ENCODE data around the gene ERMP1. TPM values are rescaled to one million over a fixed set of nuclear protein-coding genes. Genes with fewer than 3 reads are reported as not detected.

Gene ERMP1
- total RNA-seq, 4 donors from 2014 or later = 7.3 to 10.0 (median 9.4) TPM

GRCh38 chr9:5818424-5819142, 14.3 kb downstream of the ERMP1 start:
- peaks cover 0 to 44% (median 17%) of the 10 kb centered on the region in 4 donors for H3K36me3 ChIP-seq
- no peaks in the 10 kb centered on the region for H3K9me3 ChIP-seq
- no peak for DNase-seq (ENCODE audit: extremely low spot score)
- intact Hi-C loops (cut with DNase I) = no loop called here
- H3K27ac ChIP-seq (replicated peaks in 1 of 4) = no peak overlapping the region
- H3K27me3 ChIP-seq = no peaks in the 10 kb centered on the region
- 93% methylated on average over 2 of the region's 2 CpGs for WGBS
- H3K4me1 ChIP-seq = no peaks in the 10 kb centered on the region
- no peak overlapping the region for H3K4me3 ChIP-seq
- TF ChIP-seq POLR2AphosphoS5 (IDR thresholded peaks at IDR 0.05) (no peak), POLR2A (IDR thresholded peaks at IDR 0.05; ENCODE audit: low read depth) (no peak), EP300 (IDR thresholded peaks at IDR 0.05) (no peak), CTCF (IDR thresholded peaks at IDR 0.05) (no peak)

GRCh38 chr9:5817862-5818261, 15.1 kb downstream of the ERMP1 start:
- Histone ChIP-seq H3K27ac (replicated peaks in 1 of 4) (no peak overlapping the region), H3K4me1 (no peaks in the 10 kb centered on the region)
- DNase-seq (ENCODE audit: extremely low spot score) = no peak

GRCh38 chr9:5815461-5815860, 17.5 kb downstream of the ERMP1 start:
- WGBS = 81% methylated on average over 1 of the region's 1 CpG
- no peak for DNase-seq (ENCODE audit: extremely low spot score)
- H3K27me3 ChIP-seq = no peaks in the 10 kb centered on the region
- intact Hi-C loops (cut with DNase I) = no loop called here
- TF ChIP-seq CTCF (IDR thresholded peaks at IDR 0.05) (no peak), EP300 (IDR thresholded peaks at IDR 0.05) (no peak), POLR2A (IDR thresholded peaks at IDR 0.05; ENCODE audit: low read depth) (no peak), POLR2AphosphoS5 (IDR thresholded peaks at IDR 0.05) (no peak)
- no peak overlapping the region for H3K4me3 ChIP-seq
- H3K9me3 ChIP-seq = no peaks in the 10 kb centered on the region
- peaks cover 0 to 47% (median 13%) of the 10 kb centered on the region in 4 donors for H3K36me3 ChIP-seq
- H3K27ac ChIP-seq (replicated peaks in 1 of 4) = no peak overlapping the region
- H3K4me1 ChIP-seq = no peaks in the 10 kb centered on the region

More at GRCh38 chr9:5817862-5818261, 15.1 kb downstream of the ERMP1 start:
- peaks cover 0 to 39% (median 12%) of the 10 kb centered on the region in 4 donors for H3K36me3 ChIP-seq
- intact Hi-C loops (cut with DNase I) = no loop called here
- H3K9me3 ChIP-seq = no peaks in the 10 kb centered on the region
- 90% methylated on average over 3 of the region's 3 CpGs for WGBS
- no peak overlapping the region for H3K4me3 ChIP-seq
- H3K27me3 ChIP-seq = no peaks in the 10 kb centered on the region
- TF ChIP-seq CTCF (IDR thresholded peaks at IDR 0.05) = no peak
- TF ChIP-seq EP300 (IDR thresholded peaks at IDR 0.05) = no peak
- no peak for TF ChIP-seq POLR2AphosphoS5 (IDR thresholded peaks at IDR 0.05)
- no peak for TF ChIP-seq POLR2A (IDR thresholded peaks at IDR 0.05; ENCODE audit: low read depth)

GRCh38 chr9:5813824-5814223, 19.1 kb downstream of the ERMP1 start:
- TF ChIP-seq POLR2A (IDR thresholded peaks at IDR 0.05; ENCODE audit: low read depth) = no peak
- TF ChIP-seq EP300 (IDR thresholded peaks at IDR 0.05) = no peak
- no peak for TF ChIP-seq CTCF (IDR thresholded peaks at IDR 0.05)
- no peak for TF ChIP-seq POLR2AphosphoS5 (IDR thresholded peaks at IDR 0.05)
- no peak overlapping the region for H3K27ac ChIP-seq (replicated peaks in 1 of 4)
- 90% methylated on average over 3 of the region's 3 CpGs for WGBS
- no peaks in the 10 kb centered on the region for H3K9me3 ChIP-seq
- no peak for DNase-seq (ENCODE audit: extremely low spot score)
- intact Hi-C loops (cut with DNase I) = no loop called here
- no peaks in the 10 kb centered on the region for H3K27me3 ChIP-seq
- no peaks in the 10 kb centered on the region for H3K4me1 ChIP-seq
- H3K36me3 ChIP-seq = peaks cover 0 to 62% (median 23%) of the 10 kb centered on the region in 4 donors
- no peak overlapping the region for H3K4me3 ChIP-seq

Data from esophagus muscularis mucosa (tissue), 4 donors.